ENCODE results near the gene TRAP1.

DNA sequence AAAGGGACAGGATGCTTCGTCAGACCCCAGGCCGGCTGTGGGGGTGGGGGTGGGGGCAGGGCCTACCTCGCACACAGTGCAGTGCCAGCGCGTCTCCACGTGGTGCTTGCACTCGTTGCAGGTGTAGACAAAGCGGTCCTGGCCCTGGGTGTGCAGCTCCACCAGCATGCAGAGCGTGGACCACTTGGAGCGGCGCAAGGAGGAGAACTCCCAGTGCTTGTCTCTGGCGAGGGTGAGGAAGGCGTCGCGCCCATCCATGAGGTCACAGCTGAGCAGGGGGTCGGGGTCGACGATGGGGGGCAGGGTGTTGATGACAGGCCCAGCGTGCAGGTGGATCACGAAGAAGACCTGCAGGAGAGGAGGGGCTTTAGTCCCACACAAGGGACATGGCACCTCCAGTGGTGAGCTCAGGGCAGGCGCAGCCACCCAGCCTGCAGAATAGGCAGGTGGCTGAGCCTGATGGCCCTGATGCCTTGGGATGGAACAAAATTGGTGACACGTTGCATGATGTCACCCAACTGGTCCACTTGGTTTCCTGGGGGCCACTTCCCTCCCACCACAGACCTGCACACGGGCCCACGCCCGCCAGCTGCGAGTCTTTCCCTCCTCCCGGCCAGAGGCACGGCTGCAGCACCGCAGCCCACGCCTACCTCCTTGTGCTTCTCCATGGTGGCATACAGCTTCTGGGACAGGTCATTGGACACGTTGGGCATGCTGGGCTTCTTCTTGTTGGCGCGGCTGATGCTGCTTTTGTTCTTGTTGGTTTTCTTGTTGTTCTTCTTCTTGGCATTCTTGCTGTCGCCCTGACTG is 14.0 kb upstream of the TRAP1 start:
- TF ChIP-seq YY1 (IDR thresholded peaks at IDR 0.05; ENCODE audit: insufficient read depth, insufficient read length) (no peak), ZNF274 (IDR thresholded peaks at IDR 0.05; ENCODE audit: low read depth, low read length) (no peak)
